ENCODE data around the gene IPO11.
A peak's percentile ranks its signal among the peaks of the same experiment; 100 is the strongest.
"Not testable (repeated sequence)": the region's sequence is repeated elsewhere in the genome, so short reads cannot be mapped to it uniquely, and the experiment has no call there.

IPO11 gene

DNA sequence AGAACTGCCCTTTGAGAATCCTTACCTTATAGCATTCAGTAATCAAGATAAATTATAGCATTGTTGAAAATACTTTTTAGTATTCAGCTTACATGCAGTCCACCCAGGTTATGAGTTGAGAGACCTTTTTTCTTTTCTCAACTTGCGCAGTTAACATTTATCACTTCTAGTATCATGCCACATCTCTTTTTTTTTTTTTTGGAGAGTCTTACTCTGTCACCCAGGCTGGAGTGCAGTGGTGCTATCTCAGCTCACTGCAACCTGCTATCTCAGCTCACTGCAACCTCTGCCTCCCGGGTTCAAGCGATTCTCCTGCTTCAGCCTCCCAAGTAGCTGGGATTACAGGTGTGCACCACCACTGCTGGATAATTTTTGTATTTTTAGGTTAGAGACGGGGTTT lies 195.1 kb downstream of the IPO11 start:
- no peak for DNase-seq

DNA sequence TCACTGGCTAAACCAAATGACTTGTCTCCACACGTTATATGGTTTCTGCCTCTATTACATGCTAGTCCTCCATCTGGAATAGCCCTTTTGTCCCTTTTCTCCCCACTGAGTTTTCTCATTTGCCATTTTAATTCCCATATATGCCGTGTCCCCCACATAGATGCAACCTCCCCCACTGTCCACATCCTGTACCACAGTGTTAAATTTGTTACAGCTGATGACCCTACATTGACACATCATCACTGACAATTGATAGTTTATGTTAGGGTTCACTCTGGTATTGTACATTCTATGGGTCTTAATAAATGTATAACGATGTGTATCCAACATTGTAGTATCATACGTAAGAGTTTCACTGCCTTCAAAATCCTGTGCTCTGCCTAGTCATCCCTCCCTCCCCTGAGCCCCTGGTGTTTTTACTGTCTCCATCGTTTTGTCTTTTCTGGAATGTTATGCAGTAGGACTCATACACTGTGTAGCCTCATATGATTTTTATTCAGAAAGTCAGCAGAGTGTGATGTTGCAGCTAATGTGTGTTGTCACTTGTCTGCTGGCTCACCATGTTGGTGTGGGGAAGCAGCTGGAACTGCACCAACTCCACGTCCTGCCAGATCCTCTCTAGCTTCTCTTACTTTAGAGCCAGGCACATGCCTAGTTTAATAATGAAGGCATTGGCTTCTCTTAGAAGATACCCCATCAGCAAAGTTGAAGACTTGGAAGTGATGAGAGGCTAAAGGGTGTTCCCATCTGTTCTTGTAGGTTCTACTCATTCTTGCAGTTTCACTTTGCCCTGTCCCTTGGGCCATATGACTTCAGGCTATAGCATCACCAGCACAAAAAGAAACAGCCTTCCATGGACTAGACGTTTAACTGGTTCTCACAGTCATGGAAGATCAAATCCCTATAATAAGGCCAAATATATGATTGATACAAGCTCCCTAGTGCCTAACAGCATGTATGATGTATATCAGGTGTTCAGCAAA lies 196.3 kb downstream of the IPO11 start:
- peak in 1 of 2 experiments; percentile 26 for DNase-seq

DNA sequence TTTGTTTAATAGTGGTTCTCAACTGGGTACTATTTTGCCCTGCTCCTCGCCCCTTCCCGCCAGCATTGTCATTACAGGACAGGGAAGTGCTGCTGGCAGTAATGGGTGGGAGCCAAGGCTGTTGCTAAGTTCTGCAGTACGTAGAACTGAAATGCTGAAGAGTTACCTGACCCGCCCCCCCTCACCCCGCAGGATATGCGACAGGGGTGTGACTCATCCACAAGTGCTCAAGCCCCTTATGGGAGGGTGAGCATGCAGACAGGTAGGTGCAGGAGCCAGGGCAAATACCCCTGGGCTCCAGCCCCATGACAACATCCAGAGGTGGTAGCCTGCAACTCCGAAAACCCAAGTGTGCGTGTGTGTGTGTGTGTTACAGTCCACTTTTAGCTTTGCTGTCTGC lies 201.8 kb downstream of the IPO11 start:
- no peak for DNase-seq

- DNase-seq, result no peak
Measured at GRCh38 chr5:62616615-62617277, 204.2 kb downstream of the IPO11 start.

DNA sequence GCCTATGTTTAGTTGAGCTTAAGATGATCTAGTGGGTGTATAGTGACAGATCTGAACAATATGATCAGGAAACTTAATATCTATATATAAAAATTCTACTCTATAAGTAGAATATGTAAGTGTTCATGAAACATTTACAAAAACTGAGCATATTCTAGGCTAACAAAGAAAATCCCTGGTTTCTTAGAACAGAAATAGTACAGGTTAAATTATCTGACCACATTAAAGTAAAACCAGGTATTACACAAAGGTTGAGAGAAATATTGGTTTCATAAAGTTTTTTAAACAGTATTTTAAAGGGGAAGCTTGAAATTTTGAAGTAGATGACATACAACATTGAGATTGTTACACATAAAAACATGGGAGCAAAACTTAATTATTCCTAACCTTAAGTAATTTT lies 205.4 kb downstream of the IPO11 start:
- DNase-seq, result no peak

DNA sequence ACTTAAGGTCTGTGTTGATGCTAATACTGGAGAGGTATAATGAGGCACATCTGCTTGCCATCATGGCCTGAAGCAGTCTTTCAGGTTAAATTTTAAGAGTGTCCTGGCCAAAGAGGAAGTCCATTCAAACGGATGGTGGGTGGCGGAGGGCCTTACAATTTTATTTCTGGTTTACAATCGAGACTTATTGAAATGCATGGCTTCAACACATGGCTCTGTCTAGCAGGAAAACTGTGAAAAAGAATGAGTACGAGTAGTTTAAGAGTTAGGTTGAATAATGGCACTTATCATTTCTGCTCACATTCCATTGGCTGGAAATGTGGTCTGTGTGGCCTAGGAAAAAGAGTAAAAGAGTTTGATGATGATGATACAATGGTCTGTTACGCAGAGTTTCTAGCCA lies 208.2 kb downstream of the IPO11 start:
- no peak for DNase-seq

DNA sequence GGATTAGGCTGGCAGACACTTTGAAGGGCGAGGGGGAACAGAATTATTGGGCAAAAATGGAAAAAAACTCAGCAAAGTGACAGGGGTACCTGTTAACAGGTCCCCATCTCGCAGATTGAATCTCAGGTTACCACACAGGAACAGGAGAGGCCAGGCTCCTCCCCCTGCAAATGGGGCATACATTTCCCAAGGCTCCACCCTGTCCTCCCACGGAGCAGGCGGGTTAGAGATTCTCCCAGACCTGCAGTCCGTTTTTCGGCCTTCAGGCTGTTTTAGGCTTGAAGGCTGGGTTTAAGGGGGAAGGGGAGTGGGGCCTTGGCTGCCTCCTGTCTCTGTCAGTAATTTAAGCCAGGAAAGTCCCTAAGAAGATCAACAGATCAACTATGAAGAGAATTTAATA lies 208.7 kb downstream of the IPO11 start:
- no peak for DNase-seq

GRCh38 chr5:62623271-62623670 lies 210.7 kb downstream of the IPO11 start:
- DNase-seq, result no peak

GRCh38 chr5:62624436-62624835 lies 211.9 kb downstream of the IPO11 start:
- not testable (repeated sequence) for DNase-seq

DNA sequence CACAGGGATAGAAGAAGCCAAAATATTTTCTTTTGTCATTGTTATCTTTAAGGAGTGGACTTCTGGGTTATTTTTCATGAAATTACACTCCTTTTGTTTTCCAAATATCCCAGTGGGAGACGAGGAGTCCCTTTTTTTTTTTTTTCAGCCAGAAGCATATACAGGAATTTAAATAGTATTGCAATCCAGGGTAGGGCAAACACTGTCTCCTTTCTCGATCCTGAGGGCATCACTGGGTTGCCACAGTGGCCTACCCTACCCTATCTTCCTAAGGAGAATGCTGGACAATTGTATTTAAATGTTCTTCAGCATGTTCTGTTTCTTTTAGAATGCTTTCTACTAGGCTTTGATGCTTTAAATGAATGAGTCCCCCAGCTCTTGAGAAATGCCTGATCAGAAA lies 214.0 kb downstream of the IPO11 start:
- no peak for DNase-seq

- no peak for DNase-seq
Measured at GRCh38 chr5:62627121-62627520, 214.6 kb downstream of the IPO11 start.

DNA sequence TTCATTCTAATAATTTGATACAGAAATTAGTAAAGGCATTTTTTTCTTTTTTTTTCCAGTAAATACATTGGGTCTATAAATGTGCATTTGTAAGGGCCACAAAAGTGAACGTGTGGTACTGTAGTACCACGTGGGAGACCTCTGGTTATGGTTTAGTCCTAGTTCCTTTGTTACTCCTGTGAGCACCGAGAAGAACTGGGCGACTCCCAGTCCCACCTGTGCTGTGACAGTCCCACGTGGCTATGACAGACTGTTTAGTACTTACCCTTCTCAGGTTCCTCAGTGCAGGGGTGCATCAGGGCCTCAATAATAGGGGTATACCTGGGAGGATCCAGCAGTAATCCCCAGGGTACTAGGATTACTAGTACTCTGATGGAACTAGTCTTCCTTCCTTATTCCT lies 215.3 kb downstream of the IPO11 start:
- DNase-seq, result no peak

- no peak for DNase-seq
Measured at GRCh38 chr5:62631909-62632580, 219.5 kb downstream of the IPO11 start.

GRCh38 chr5:62633243-62633642 lies 220.7 kb downstream of the IPO11 start:
- DNase-seq, result no peak

DNA sequence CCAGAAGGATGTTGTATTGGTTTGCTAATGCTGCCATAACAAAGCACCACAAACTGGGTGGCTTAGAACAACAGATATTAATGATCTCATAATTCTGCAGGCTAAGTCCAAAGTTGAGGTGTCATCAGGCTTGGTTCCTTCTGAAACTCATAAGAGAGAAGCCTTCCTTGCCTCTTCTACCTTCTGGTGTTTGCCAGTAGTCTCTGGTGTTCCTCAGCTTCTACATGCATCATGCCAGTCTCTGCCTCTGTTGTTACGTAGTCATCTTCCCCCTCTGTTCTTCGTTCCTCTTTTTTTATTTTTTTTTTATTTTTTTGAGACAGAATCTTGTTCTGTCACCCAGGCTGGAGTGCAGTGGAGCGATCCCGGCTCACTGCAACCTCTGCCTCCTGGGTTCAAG lies 227.9 kb downstream of the IPO11 start:
- no peak for DNase-seq

DNA sequence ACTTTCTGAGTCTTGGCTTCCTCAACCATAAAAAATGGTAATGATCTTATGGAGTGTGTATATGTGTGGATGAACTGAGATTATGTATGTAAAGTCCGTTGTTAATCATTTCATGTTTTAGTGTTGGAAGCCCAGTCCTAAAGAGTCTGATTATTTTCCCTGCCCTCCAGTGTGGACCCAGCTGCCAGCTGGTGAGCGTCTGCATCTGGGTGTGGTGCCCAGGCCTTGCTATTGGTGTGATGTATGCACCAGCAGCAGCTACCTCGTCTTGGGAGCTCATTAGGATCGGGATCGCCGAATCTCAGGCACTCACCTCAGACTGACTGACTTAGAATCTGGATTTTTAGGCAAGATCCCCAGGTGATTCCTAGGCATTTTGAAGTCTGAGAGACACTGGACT lies 229.9 kb downstream of the IPO11 start:
- DNase-seq, result no peak

- no peak for DNase-seq
Measured at GRCh38 chr5:62643556-62644451, 231.2 kb downstream of the IPO11 start.

GRCh38 chr5:62645223-62645622 lies 232.7 kb downstream of the IPO11 start:
- no peak for DNase-seq

GRCh38 chr5:62647241-62647640 lies 234.7 kb downstream of the IPO11 start:
- no peak for DNase-seq

DNA sequence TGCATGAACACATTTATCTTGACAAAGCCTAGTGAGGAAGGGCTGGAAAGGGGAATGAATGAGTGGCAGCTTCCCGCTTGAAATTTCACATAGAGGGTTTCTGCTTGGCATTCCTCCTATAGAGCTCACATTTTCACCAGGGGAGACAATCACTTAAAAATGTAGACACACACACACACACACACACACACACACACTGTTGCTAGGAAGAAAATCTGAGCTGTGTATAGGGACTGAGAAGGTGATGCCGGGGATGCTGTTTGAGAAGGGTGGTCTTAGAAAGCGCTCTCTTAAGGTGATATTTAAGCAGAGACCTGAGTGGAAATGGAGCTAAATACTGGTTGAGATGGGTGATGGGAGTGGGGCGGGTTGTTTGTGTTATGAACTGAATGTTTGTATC lies 236.5 kb downstream of the IPO11 start:
- no peak for DNase-seq

- DNase-seq, result no peak
Measured at GRCh38 chr5:62649476-62650113, 237.0 kb downstream of the IPO11 start.

- DNase-seq, result no peak
Measured at GRCh38 chr5:62650197-62650596, 237.6 kb downstream of the IPO11 start.
